ENCODE results near the gene BSN. TPM values are rescaled to one million over a fixed set of nuclear protein-coding genes. Genes with fewer than 3 reads are reported as not detected.

BSN gene
- total and polyA plus RNA-seq, 2 experiments from 2014 or later, result 0.50 to 5.1 TPM

DNA sequence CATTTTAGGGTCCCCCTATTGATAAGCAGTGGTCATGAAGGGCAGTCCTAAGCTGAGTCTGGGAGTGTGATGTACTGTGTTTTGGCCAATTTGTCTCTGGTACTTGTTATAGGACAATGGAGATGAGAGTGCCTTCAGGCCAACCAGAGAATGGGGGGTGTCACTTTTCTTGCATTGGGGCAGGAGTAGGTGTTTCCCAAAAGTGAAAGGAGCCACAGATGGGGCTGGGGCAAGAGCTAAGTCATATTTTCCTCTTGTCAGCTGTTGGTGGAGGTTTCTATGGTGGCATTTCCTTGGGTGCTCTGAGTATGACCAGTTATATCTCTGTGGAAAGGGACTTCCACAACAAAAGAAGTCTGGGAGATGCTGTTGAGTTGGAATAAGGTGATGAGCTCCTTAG lies 24.7 kb upstream of the BSN start:
- Histone ChIP-seq H3K4me1 (ENCODE audit: insufficient read depth) (no peaks in the 10 kb centered on the region), H3K36me3 (ENCODE audit: insufficient read depth) (no peaks in the 10 kb centered on the region), H3K27me3 (ENCODE audit: insufficient read depth) (no peaks in the 10 kb centered on the region), H3K4me2 (no peak overlapping the region), H3K4me3 (no peak overlapping the region), H3F3A (replicated peaks; ENCODE audit: low read depth) (peaks cover 7% of the 10 kb centered on the region), H2AFZ (no peak overlapping the region), H3K79me2 (replicated peaks; ENCODE audit: insufficient read depth) (peaks cover 21% of the 10 kb centered on the region), H3K27ac (ENCODE audit: low read depth) (no peak overlapping the region), H3K9me2 (ENCODE audit: insufficient read depth) (no peaks in the 10 kb centered on the region), H4K20me1 (replicated peaks; ENCODE audit: insufficient read depth) (peaks cover 6% of the 10 kb centered on the region)
- no peak for TF ChIP-seq NANOG (IDR thresholded peaks at IDR 0.05; ENCODE audit: borderline replicate concordance)
- no peak for TF ChIP-seq JUNB (IDR thresholded peaks at IDR 0.05; ENCODE audit: unreplicated experiment)
- TF ChIP-seq REST (IDR thresholded peaks at IDR 0.05; ENCODE audit: unreplicated experiment), result no peak
- TF ChIP-seq POLR2AphosphoS5 (IDR thresholded peaks at IDR 0.05; ENCODE audit: low read depth), result no peak
- TF ChIP-seq ZNF462 (CRISPR knock-in tag; IDR thresholded peaks at IDR 0.05), result no peak
- H3K4me3 Mint-ChIP-seq, result no peak overlapping the region
- ATAC-seq, result no peak
- DNase-seq (ENCODE audit: low spot score), result no peak
- peaks cover 55% of the 10 kb centered on the region for H3K36me3 Mint-ChIP-seq (ENCODE audit: low read depth)
- no peaks in the 10 kb centered on the region for H3K9me3 Mint-ChIP-seq
- no peak overlapping the region for H3K27ac Mint-ChIP-seq
- H3K27me3 Mint-ChIP-seq (ENCODE audit: insufficient read depth, low read depth, poor library complexity), result peaks cover 12% of the 10 kb centered on the region
- H3K4me1 Mint-ChIP-seq, result peaks cover 2% of the 10 kb centered on the region
